Measurements from ENCODE around the gene HLA-DQB1.
"Not testable (repeated sequence)": the region's sequence is repeated elsewhere in the genome, so short reads cannot be mapped to it uniquely, and the experiment has no call there.

HLA-DQB1 gene

DNA sequence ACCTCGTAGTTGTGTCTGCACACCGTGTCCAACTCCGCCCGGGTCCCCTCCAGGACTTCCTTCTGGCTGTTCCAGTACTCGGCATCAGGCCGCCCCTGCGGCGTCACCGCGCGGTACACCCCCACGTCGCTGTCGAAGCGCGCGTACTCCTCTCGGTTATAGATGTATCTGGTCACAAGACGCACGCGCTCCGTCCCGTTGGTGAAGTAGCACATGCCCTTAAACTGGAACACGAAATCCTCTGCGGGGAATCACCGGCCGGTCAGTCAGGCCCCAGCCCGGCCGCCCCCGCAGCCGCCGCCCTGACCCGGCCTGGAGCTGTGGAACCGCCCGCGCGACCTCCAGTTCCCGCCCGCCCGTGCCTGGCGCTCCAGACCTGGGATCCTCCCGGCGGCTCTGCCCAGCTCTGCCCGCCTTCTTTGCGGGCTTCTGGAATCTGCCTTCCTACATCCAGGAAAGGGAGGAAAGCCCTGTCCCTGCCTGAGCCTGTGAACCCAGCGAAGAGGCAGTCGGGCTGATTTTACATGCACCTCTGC lies 1.6 kb downstream of the HLA-DQB1 start:
- peak overlapping the region; percentile 10 to 44 for H3K4me3 ChIP-seq (ENCODE audit: low read length in 2 of 2)
- H3K27ac ChIP-seq (ENCODE audit: low read depth in 2 of 2, low read length in 2 of 2): peak overlapping the region in 1 of 2 donors; percentile 42
- H3K4me1 ChIP-seq (ENCODE audit: control insufficient read depth in 2 of 2, insufficient read depth in 2 of 2, low read length in 2 of 2): no peaks in the 10 kb centered on the region
- no peak overlapping the region for H3K9ac ChIP-seq (ENCODE audit: low read depth in 1 of 2, low read length in 2 of 2)
- H3K9me3 ChIP-seq (ENCODE audit: control insufficient read depth in 2 of 2, low read length in 2 of 2): no peaks in the 10 kb centered on the region
- H3K27me3 ChIP-seq (ENCODE audit: control insufficient read depth in 2 of 2, insufficient read depth in 2 of 2, low read length in 2 of 2): peaks cover 0 to 13% of the 10 kb centered on the region in 2 donors
- H3K36me3 ChIP-seq (ENCODE audit: control insufficient read depth in 2 of 2, insufficient read depth in 2 of 2, low read length in 2 of 2): no peaks in the 10 kb centered on the region

DNA sequence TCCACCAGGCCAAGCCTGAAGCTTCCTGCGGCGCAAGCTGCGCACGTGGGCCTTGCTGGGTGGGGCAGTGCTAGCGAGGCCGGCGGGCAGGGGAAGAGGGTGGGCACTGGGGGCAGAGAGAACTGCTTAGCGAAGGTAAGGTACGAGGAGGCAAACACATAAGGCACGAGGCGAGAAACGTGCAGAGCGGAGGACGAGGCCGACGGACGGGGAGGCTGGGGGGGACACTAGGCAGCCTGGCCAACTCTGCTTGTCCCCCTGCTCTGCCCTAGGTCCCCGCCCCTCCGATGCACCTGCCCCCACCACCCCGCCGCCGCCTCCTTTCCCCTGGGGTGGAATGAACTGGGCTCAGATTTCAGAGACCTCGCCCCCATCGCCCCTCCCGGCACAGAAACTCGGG lies 2.1 kb downstream of the HLA-DQB1 start:
- no peaks in the 10 kb centered on the region for H3K9me3 ChIP-seq (ENCODE audit: control insufficient read depth in 2 of 2, low read length in 2 of 2)
- H3K4me1 ChIP-seq (ENCODE audit: control insufficient read depth in 2 of 2, insufficient read depth in 2 of 2, low read length in 2 of 2): no peaks in the 10 kb centered on the region
- no peak overlapping the region for H3K4me3 ChIP-seq (ENCODE audit: low read length in 2 of 2)
- H3K27me3 ChIP-seq (ENCODE audit: control insufficient read depth in 2 of 2, insufficient read depth in 2 of 2, low read length in 2 of 2): peaks cover 0 to 13% of the 10 kb centered on the region in 2 donors
- H3K27ac ChIP-seq (ENCODE audit: low read depth in 2 of 2, low read length in 2 of 2): peak overlapping the region in 1 of 2 donors; percentile 42
- no peaks in the 10 kb centered on the region for H3K36me3 ChIP-seq (ENCODE audit: control insufficient read depth in 2 of 2, insufficient read depth in 2 of 2, low read length in 2 of 2)
- H3K9ac ChIP-seq (ENCODE audit: low read depth in 1 of 2, low read length in 2 of 2): no peak overlapping the region

DNA sequence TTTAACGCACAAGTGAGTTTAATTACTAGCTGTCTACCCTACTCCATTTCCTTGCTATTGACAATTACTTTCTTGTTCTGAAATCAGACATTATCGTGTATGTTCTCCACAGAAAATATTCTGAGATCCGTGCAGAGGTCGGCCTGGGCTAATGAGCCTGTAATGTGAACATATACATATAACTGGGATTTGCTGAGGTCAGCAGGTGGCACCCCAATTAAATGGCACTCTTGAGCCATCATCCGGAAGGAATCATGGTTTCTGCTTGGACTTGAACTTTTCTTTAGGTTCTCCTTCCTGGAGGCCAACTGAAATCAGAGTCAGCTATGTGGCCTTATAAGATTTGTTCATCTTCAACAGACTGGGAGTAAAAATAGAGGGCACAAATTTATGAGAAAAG lies 3.6 kb downstream of the HLA-DQB1 start:
- no peak overlapping the region for H3K9ac ChIP-seq (ENCODE audit: low read depth in 1 of 2, low read length in 2 of 2)
- no peaks in the 10 kb centered on the region for H3K36me3 ChIP-seq (ENCODE audit: control insufficient read depth in 2 of 2, insufficient read depth in 2 of 2, low read length in 2 of 2)
- no peaks in the 10 kb centered on the region for H3K9me3 ChIP-seq (ENCODE audit: control insufficient read depth in 2 of 2, low read length in 2 of 2)
- no peaks in the 10 kb centered on the region for H3K4me1 ChIP-seq (ENCODE audit: control insufficient read depth in 2 of 2, insufficient read depth in 2 of 2, low read length in 2 of 2)
- H3K27ac ChIP-seq (ENCODE audit: low read depth in 2 of 2, low read length in 2 of 2): no peak overlapping the region
- peaks cover 0 to 13% of the 10 kb centered on the region in 2 donors for H3K27me3 ChIP-seq (ENCODE audit: control insufficient read depth in 2 of 2, insufficient read depth in 2 of 2, low read length in 2 of 2)
- H3K4me3 ChIP-seq (ENCODE audit: low read length in 2 of 2): no peak overlapping the region

DNA sequence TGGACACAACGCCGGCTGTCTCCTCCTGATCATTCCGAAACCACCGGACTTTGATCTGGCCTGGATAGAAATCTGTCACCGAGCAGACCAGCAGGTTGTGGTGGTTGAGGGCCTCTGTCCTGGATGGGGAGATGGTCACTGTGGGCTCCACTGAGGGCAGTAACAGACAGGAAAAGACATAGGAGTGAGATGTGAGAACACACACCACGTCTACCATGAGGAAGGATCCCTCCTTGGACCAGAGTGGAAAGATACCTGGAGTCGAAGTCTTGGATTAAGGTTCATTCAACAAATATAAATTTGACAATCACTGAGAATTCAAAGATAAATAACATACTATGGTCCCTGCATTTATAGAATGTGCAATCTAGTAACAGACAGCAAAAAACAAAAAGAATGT lies 4.4 kb downstream of the HLA-DQB1 start:
- no peak overlapping the region for H3K9ac ChIP-seq (ENCODE audit: low read depth in 1 of 2, low read length in 2 of 2)
- H3K4me1 ChIP-seq (ENCODE audit: control insufficient read depth in 2 of 2, insufficient read depth in 2 of 2, low read length in 2 of 2): no peaks in the 10 kb centered on the region
- no peak overlapping the region for H3K27ac ChIP-seq (ENCODE audit: low read depth in 2 of 2, low read length in 2 of 2)
- no peaks in the 10 kb centered on the region for H3K36me3 ChIP-seq (ENCODE audit: control insufficient read depth in 2 of 2, insufficient read depth in 2 of 2, low read length in 2 of 2)
- peaks cover 0 to 13% of the 10 kb centered on the region in 2 donors for H3K27me3 ChIP-seq (ENCODE audit: control insufficient read depth in 2 of 2, insufficient read depth in 2 of 2, low read length in 2 of 2)
- no peaks in the 10 kb centered on the region for H3K9me3 ChIP-seq (ENCODE audit: control insufficient read depth in 2 of 2, low read length in 2 of 2)
- no peak overlapping the region for H3K4me3 ChIP-seq (ENCODE audit: low read length in 2 of 2)

DNA sequence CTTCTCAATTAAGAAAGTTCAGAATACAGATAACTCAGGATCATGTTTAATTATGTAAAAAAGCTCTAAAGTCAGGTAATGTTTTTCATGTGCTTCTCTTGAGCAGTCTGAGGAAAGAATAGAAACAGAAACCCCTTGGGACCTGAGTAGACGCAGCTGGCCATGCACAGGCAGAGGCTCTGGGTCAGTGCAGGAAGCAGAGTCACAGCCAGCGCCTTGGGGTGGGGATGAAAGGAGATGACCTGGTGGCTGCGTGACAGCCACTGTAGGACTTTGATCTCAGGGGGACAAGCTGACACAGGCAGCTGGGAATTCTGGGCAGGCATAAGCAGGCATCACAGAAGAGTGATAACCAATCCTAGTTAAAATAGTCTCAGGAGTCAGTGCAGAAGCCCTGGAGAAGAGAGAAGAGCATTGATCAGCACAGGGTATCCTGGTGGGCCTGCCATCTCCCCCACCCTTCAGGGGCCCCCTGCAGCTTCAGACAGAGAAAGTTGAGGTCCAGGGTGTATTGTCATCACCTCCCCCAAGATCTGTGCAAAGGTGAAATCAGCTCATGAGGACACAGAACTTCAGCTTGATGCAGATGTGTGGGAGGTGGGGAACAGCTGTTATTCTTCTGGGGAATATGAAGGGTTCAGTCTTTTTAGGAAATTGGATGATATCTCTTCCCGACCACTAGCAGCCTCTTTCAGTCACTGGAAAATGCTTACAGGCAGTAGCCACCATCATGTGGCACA lies 6.4 kb downstream of the HLA-DQB1 start:
- no peak overlapping the region for H3K4me3 ChIP-seq (ENCODE audit: low read length in 2 of 2)
- H3K4me1 ChIP-seq (ENCODE audit: control insufficient read depth in 2 of 2, insufficient read depth in 2 of 2, low read length in 2 of 2): no peaks in the 10 kb centered on the region
- H3K27me3 ChIP-seq (ENCODE audit: control insufficient read depth in 2 of 2, insufficient read depth in 2 of 2, low read length in 2 of 2): peaks cover 0 to 4% of the 10 kb centered on the region in 2 donors
- H3K27ac ChIP-seq (ENCODE audit: low read depth in 2 of 2, low read length in 2 of 2): peak overlapping the region in 1 of 2 donors; percentile 32
- H3K36me3 ChIP-seq (ENCODE audit: control insufficient read depth in 2 of 2, insufficient read depth in 2 of 2, low read length in 2 of 2): no peaks in the 10 kb centered on the region
- H3K9ac ChIP-seq (ENCODE audit: low read depth in 1 of 2, low read length in 2 of 2): no peak overlapping the region
- H3K9me3 ChIP-seq (ENCODE audit: control insufficient read depth in 2 of 2, low read length in 2 of 2): no peaks in the 10 kb centered on the region

DNA sequence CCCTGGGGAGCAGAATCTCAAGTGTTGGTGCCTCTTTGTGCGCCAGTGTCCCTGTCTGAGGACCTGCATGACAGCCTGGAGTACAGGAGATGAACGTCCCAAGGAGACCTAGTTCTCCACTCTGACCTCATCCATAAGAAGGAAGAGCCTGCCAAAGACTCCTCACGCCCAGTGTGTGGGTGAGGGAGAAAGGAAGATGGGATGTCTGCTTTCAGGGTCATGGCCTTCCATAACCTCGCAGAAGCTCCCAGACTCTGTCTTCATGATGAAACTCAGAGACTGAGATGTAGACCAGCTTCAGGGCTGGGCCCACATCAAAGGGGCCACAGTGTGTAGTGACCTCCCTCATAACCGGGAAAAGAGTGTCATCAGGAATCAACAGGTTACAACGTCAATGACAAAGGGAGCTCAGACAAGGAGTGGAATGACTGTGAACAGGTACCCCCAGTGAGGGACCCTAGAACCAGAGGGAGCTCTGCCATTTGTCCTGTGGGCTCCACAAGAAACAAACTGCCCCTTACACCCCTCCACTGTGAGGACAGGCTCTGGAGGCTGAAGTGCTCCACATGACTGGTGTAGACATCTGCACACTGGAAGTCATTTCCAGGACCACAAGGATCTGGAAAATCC lies 8.1 kb downstream of the HLA-DQB1 start:
- Histone ChIP-seq H3K4me3 (ENCODE audit: low read length in 2 of 2) (no peak overlapping the region), H3K27ac (ENCODE audit: low read depth in 2 of 2, low read length in 2 of 2) (no peak overlapping the region), H3K4me1 (ENCODE audit: control insufficient read depth in 2 of 2, insufficient read depth in 2 of 2, low read length in 2 of 2) (no peaks in the 10 kb centered on the region), H3K27me3 (ENCODE audit: control insufficient read depth in 2 of 2, insufficient read depth in 2 of 2, low read length in 2 of 2) (no peaks in the 10 kb centered on the region), H3K36me3 (ENCODE audit: control insufficient read depth in 2 of 2, insufficient read depth in 2 of 2, low read length in 2 of 2) (no peaks in the 10 kb centered on the region), H3K9ac (ENCODE audit: low read depth in 1 of 2, low read length in 2 of 2) (no peak overlapping the region), H3K9me3 (ENCODE audit: control insufficient read depth in 2 of 2, low read length in 2 of 2) (no peaks in the 10 kb centered on the region)

DNA sequence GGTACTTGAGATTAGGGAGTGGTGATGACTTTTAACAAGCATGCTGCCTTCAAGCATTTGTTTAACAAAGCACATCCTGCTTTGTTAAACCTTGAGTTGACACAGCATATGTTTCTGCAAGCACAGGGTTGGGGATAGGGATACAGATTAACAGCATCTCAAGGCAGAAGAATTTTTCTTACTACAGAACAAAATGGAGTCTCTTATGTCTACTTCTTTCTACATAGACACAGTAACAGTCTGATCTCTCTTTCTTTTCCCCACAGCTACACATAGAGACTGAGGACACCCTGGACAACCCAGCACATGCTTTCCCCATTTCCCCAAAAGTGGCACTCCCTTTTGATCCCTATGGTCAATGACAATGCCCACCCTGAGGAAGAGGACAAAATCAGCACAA lies 8.6 kb downstream of the HLA-DQB1 start:
- not testable (repeated sequence) for H3K27me3 ChIP-seq (ENCODE audit: control insufficient read depth in 2 of 2, insufficient read depth in 2 of 2, low read length in 2 of 2); H3K4me3 ChIP-seq (ENCODE audit: low read length in 2 of 2); H3K4me1 ChIP-seq (ENCODE audit: control insufficient read depth in 2 of 2, insufficient read depth in 2 of 2, low read length in 2 of 2); H3K9me3 ChIP-seq (ENCODE audit: control insufficient read depth in 2 of 2, low read length in 2 of 2); H3K9ac ChIP-seq (ENCODE audit: low read depth in 1 of 2, low read length in 2 of 2); H3K27ac ChIP-seq (ENCODE audit: low read depth in 2 of 2, low read length in 2 of 2); H3K36me3 ChIP-seq (ENCODE audit: control insufficient read depth in 2 of 2, insufficient read depth in 2 of 2, low read length in 2 of 2)

DNA sequence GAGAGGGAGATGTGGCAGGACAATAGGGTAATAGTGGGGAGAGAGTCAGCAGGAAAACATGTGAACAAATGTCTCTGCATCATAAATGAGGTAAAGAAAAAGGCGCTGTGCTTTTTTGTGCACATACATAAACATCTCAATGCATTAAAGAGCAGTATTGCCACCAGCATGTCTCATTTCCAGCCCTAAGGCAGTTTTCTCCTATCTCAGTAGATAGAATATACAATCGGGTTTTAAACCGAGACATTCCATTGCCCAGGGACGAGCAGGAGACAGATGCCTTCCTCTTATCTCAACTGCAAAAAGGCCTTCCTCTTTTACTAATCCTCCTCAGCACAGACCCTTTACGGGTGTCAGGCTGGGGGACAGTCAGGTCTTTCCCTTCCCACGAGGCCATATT lies 9.1 kb downstream of the HLA-DQB1 start:
- not testable (repeated sequence) for H3K27ac ChIP-seq (ENCODE audit: low read depth in 2 of 2, low read length in 2 of 2); H3K36me3 ChIP-seq (ENCODE audit: control insufficient read depth in 2 of 2, insufficient read depth in 2 of 2, low read length in 2 of 2); H3K27me3 ChIP-seq (ENCODE audit: control insufficient read depth in 2 of 2, insufficient read depth in 2 of 2, low read length in 2 of 2); H3K4me3 ChIP-seq (ENCODE audit: low read length in 2 of 2); H3K9ac ChIP-seq (ENCODE audit: low read depth in 1 of 2, low read length in 2 of 2); H3K9me3 ChIP-seq (ENCODE audit: control insufficient read depth in 2 of 2, low read length in 2 of 2); H3K4me1 ChIP-seq (ENCODE audit: control insufficient read depth in 2 of 2, insufficient read depth in 2 of 2, low read length in 2 of 2)

DNA sequence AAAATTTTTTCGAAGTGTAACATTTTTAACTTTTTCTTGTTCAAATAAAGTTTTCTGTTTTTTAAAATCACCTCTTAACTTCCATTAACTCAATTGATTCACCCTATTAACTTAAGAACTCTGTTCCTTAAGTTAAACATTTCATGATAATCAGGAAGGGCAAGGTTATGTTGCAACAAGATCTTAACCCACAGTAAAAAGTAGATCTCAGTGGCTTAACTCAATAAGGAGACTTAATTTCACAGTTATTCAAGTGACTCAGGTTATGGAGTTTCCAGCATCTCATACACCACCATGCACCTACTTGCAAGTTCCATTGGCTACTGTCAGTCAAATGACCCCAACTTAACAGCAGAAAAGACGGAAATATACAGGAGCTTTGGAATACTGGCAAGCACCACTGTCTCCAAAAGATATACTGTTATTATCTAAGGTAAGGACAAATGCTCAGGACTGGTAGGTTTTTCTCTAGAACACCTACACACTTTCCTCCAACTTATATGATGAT lies 11.2 kb downstream of the HLA-DQB1 start:
- H3K9ac ChIP-seq (ENCODE audit: low read depth in 1 of 2, low read length in 2 of 2): no peak overlapping the region
- H3K36me3 ChIP-seq (ENCODE audit: control insufficient read depth in 2 of 2, insufficient read depth in 2 of 2, low read length in 2 of 2): no peaks in the 10 kb centered on the region
- H3K27me3 ChIP-seq (ENCODE audit: control insufficient read depth in 2 of 2, insufficient read depth in 2 of 2, low read length in 2 of 2): no peaks in the 10 kb centered on the region
- no peak overlapping the region for H3K4me3 ChIP-seq (ENCODE audit: low read length in 2 of 2)
- no peaks in the 10 kb centered on the region for H3K4me1 ChIP-seq (ENCODE audit: control insufficient read depth in 2 of 2, insufficient read depth in 2 of 2, low read length in 2 of 2)
- H3K9me3 ChIP-seq (ENCODE audit: control insufficient read depth in 2 of 2, low read length in 2 of 2): no peaks in the 10 kb centered on the region
- H3K27ac ChIP-seq (ENCODE audit: low read depth in 2 of 2, low read length in 2 of 2): no peak overlapping the region

DNA sequence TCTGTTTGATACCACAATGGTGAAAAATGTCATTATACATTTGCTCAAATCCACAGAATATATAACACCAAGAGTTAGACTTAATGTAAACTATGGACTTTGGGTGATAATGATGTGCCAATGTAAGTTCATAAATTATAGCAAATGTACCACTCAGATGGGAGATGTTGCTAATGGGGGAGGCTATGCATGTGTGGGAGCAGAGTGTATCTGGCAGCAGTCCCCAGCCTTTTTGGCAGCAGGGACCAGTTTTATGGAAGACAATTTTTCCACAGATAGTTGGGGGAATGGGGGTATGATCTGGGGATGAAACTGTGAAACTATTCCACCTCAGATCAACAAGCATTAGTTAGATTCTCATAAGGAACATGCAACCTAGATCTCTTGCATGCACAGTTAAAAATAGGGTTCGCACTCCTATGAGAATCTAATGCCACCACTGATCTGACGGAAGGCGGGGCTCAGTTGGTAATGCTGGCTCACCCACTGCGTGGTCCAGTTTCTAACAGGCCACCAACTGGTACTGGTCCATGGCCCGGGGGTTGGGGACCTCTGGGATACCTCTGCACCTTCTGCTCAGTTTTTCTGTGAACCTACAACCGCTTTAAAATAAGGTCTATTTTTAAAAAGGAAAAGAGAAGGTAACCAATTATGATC lies 21.3 kb downstream of the HLA-DQB1 start:
- H3K9ac ChIP-seq (ENCODE audit: low read depth in 1 of 2, low read length in 2 of 2): no peak overlapping the region
- no peaks in the 10 kb centered on the region for H3K27me3 ChIP-seq (ENCODE audit: control insufficient read depth in 2 of 2, insufficient read depth in 2 of 2, low read length in 2 of 2)
- no peaks in the 10 kb centered on the region for H3K9me3 ChIP-seq (ENCODE audit: control insufficient read depth in 2 of 2, low read length in 2 of 2)
- no peak overlapping the region for H3K4me3 ChIP-seq (ENCODE audit: low read length in 2 of 2)
- no peak overlapping the region for H3K27ac ChIP-seq (ENCODE audit: low read depth in 2 of 2, low read length in 2 of 2)
- H3K36me3 ChIP-seq (ENCODE audit: control insufficient read depth in 2 of 2, insufficient read depth in 2 of 2, low read length in 2 of 2): no peaks in the 10 kb centered on the region
- H3K4me1 ChIP-seq (ENCODE audit: control insufficient read depth in 2 of 2, insufficient read depth in 2 of 2, low read length in 2 of 2): no peaks in the 10 kb centered on the region
